ENCODE results near the gene ATXN3.

Gene ATXN3

DNA sequence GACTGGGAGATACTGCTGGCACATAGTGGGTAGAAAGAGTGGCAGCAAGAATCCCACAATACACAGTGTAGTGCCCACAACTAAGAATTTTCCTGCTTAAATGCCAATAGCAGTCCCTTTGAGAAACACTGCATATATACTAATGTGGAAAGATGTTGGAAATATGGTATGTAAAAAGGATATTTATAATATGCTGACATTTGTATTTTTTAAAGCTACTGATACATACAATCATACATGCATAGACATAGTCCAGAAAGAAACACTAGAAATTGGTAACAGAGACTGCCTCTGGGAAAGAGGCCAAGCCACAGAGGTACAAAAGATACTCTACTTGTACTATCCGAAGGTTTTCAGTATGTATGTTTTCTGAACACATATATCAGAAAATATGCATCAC, 96.8 kb downstream of the ATXN3 start:
- peak; percentile 25 for DNase-seq (ENCODE audit: low read depth, low spot score)

Measured in astrocyte of the hippocampus (primary cell).